HG02840 (cell line): ENCODE data around the gene NLRP7.
"Not testable (repeated sequence)": the region's sequence is repeated elsewhere in the genome, so short reads cannot be mapped to it uniquely, and the experiment has no call there.

ENCODE experiments used
- ATAC-seq: cut with Tn5 transposase; IDR thresholded peaks from one replicate; pipeline ENCODE4 v1.9.1; 2021; ENCODE audit warnings: mild to moderate bottlenecking, moderate library complexity, moderate number of reproducible peaks; ENCODE audit not compliant: unreplicated experiment, low FRiP score

Gene NLRP7

GRCh38 chr19:54921082-54921481 is 26.2 kb downstream of the NLRP7 start:
- ATAC-seq: no peak

- not testable (repeated sequence) for ATAC-seq
Measured at GRCh38 chr19:54919646-54920563, 27.4 kb downstream of the NLRP7 start.

- ATAC-seq: no peak
Measured at GRCh38 chr19:54918499-54918898, 28.8 kb downstream of the NLRP7 start.

DNA sequence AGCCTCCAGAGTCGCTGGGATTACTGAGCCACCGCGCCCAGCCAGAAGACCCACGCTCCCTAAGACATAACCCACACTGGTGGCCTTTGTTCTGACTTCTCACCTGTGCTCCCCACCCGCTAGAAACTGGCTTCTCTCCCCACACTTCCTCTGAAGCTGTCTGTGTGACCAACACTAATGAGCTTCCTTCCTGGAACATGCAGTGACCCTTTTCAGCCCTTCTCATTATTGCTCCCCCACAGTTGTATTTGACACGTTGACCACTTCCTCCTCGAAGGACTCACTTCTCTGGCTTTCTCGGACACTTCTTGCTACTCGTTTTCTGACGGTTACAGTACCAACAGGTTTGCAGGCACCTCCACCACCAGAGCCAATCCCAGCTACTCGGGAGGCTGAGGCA is 30.5 kb downstream of the NLRP7 start:
- ATAC-seq: no peak

DNA sequence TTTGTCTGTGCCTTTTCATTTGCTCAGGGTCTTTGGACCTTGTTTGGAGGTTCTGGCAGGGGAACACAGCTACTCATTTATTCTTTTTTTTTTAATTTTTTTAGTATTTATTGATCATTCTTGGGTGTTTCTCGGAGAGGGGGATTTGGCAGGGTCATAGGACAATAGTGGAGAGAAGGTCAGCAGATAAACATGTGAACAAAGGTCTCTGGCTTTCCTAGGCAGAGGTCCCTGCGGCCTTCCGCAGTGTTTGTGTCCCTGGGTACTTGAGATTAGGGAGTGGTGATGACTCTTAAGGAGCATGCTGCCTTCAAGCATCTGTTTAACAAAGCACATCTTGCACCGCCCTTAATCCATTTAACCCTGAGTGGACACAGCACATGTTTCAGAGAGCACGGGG is 39.4 kb downstream of the NLRP7 start:
- ATAC-seq: not testable (repeated sequence)

DNA sequence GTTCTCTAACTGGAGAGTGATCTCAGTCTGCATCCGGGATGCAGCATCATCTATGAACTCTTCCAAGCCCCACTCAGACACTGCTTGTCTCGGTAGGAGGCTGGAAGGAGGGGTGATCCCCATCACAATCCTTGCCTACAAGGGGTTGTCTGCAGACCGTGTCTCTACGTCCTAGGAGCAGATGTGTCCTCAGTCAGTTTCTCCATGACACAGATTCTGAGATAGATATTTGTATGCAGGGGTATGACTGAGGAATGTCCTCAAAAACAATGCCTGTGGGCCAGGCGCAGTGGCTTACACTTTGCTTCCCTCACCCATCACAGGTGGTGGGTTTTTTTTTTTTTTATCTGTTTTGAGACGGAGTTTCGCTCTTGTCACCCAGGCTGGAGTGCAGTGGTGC is 40.5 kb downstream of the NLRP7 start:
- no peak for ATAC-seq

GRCh38 chr19:54905803-54906511 is 41.4 kb downstream of the NLRP7 start, which contains the start of gene NCR1:
NCR1 (plus strand) TSS chr19:54906148; CDS start chr19:54906188, 40 bp downstream.
- ATAC-seq: no peak

GRCh38 chr19:54905421-54905802 is 41.9 kb downstream of the NLRP7 start:
- no peak for ATAC-seq

DNA sequence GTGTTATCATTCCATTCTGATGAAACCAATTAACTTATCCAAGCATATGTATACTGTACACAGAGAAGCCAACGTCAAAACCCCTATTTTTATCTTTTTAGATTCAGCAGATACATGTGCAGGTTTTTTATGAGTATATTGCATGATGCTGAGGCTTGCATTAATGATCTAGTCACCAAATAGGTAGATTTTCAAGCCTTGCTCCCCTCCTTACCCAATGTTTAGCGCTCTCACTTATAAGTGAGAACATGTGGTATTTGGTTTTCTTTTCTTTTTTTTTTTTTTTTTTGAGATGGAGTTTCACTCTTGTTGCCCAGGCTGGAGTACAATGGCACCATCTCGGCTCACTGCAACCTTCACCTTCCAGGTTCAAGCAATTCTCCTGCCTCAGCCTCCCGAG is 43.1 kb downstream of the NLRP7 start:
- not testable (repeated sequence) for ATAC-seq

GRCh38 chr19:54903303-54903702 is 44.0 kb downstream of the NLRP7 start:
- no peak for ATAC-seq

DNA sequence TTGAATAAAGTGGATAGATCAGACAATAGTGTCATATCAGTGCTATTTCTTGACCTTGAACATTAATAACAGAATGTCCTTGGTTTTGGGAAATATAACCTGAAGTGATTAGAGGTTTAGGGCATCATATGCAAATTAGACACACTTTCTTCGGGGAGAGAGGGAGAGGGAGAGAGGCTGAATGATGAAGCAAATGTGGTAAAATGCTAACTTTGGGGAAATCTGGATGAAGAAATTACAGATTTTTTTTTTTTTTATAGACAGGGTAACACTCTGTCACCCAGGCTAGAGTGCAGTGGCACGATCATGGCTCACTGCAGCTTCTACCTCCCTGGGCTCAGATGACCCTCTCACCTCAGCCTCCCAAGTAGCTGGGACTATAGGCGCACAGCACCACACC is 45.3 kb downstream of the NLRP7 start:
- no peak for ATAC-seq

DNA sequence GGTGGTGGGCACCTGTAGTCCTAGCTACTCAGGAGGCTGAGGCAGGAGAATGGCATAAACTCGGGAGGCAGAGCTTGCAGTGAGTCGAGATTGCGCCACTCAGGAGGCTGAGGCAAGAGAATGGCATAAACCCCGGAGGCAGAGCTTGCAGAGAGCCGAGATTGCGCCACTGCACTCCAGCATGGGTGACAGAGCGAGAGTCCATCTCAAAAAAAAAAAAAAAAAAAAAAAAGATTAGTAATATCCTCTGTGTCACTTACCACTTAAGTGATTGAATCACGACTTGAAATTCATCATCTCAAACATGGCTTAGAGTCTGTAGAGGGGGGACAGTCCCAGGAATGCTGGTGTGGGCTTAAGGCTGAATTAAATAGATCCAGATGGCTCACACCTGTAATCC is 46.2 kb downstream of the NLRP7 start:
- ATAC-seq: not testable (repeated sequence)

DNA sequence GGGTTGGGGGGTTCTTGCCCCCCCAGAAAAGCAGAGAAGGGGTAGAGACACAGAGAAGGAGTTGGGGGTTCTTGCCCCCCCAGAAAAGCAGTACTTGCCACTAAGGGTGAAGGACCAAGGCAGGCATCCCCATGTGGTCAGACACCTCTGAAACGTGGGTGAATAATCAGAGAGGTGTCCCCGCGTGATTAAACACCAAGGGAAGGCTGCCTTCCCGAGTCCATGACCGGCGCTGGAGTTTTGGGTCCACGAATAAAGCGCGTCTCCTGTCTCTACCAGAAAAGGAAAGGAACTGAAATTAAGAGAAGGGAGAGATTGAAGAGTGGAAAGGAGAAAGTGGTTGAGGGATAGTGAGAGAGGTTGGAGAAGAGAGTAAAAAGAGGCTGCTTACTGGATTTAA is 47.7 kb downstream of the NLRP7 start:
- ATAC-seq: not testable (repeated sequence)

GRCh38 chr19:54898685-54899084 is 48.6 kb downstream of the NLRP7 start:
- not testable (repeated sequence) for ATAC-seq

DNA sequence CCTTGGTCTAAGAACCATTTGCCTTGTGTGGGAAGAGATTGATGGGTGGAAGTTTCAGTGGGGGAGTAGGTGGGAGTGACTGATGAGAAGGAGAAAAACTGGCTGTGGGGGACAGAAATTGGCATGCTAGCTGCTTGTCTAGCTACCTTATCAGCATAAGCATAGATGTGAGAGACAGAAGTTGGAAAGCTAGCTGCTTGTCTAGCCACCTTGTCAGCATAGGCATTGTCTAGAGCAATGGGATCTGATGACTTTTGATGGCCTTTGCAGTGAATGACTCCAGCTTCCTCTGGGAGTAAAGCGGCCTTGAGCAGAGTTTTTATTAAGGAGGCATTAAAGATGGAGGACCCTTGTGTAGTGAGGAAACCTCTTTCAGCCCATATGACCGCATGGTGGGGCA is 51.3 kb downstream of the NLRP7 start:
- no peak for ATAC-seq

DNA sequence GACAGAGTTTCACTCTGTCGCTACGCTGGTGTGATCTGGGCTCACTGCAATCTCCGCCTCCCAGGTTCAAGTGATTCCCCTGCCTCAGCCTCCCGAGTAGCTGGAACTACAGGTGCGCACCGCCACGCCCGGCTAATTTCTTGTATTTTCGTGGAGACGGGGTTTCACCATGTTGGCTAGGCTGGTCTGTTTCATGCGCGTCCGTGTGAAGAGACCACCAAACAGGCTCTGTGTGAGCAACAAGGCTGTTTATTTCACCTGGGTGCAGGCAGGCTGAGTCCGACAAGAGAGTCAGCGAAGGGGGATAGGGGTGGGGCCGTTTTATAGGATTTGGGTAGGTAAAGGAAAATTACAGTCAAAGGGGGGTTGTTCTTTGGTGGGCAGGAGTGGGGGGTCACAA is 53.2 kb downstream of the NLRP7 start:
- ATAC-seq: not testable (repeated sequence)

- no peak for ATAC-seq
Measured at GRCh38 chr19:54893406-54893805, 53.9 kb downstream of the NLRP7 start.

- ATAC-seq: no peak
Measured at GRCh38 chr19:54889566-54889965, 57.8 kb downstream of the NLRP7 start.

DNA sequence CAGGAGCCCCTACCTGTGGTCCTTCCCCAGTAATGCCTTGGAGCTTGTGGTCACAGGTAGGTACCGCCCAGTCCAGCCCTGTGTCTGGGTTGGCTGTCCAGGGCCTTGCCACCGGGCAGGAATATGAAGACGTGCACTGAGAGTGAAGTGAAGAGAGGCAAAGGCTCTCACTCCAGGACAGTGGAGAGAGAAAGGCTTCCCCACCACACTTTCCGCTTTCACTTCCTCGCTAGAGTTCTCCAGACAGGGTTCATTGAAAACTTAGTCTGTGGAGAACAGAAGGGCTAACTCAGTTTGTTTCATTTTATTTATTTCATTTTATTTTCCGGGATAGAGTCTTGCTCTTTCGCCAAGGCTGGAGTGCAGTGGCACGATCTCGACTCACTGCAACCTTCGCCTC is 59.1 kb downstream of the NLRP7 start:
- no peak for ATAC-seq

- no peak for ATAC-seq
Measured at GRCh38 chr19:54883228-54883627, 64.1 kb downstream of the NLRP7 start.

DNA sequence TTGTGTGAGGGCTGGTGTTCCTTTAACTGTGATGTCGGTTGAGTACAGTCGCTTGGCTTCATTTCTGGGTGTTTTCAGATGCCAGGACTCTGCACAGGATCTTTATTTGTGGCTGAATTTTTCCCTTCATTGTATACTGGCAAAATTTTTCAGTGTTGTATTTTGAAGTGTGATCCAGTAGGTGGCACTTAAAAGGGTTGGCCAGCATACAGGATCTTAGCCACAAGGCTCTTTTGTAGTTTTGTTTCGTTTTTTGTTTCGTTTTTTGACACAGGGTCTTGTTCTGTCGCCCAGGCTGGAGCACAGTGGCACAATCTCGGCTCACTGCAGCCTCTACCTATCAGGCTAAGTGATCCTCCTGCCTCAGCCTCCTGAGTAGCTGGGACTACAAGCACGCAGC is 64.6 kb downstream of the NLRP7 start:
- no peak for ATAC-seq

DNA sequence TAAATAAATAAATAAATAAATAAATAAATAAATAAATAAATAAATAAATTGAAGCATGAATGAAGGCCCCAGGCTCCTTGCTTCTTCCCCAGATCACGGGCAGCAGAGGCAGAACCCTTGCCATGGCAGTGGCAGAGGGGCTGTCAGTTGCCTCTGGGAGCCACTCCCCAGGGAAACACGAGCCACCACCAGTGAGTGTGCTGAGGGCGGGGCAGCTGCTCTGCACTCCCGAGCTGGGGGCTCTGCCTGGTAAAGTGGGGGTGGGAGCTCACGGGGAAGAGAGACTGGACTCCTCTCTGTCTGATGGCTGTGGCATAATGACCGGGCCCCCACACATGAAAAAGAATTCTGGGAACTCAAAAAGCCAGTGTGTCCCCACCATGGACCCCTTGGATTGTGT is 65.4 kb downstream of the NLRP7 start:
- ATAC-seq: no peak
